ENCODE data around the gene CCL24. TPM values are rescaled to one million over a fixed set of nuclear protein-coding genes. Genes with fewer than 3 reads are reported as not detected.

The CCL24 gene
- total RNA-seq, 1 experiment from 2014 or later = not detected

- in situ Hi-C loops (cut with HindIII; ENCODE audit: low pct_unique_long_range_greater_than_20kb, low sequenced_read_pairs) (no loop called here), intact Hi-C loops (cut with micrococcal nuclease; ENCODE audit: unreplicated experiment) (no loop called here)
- TF ChIP-seq TCF7L2 (IDR thresholded peaks at IDR 0.05; ENCODE audit: low read depth, low read length) (no peak), CTCF (IDR thresholded peaks at IDR 0.05) (no peak), POLR2AphosphoS5 (IDR thresholded peaks at IDR 0.05; ENCODE audit: low read depth, low read length) (no peak), SIN3A (IDR thresholded peaks at IDR 0.05; ENCODE audit: borderline replicate concordance, insufficient read depth, low read depth, low read length) (no peak)
- TF ChIP-seq, protein P1, sequence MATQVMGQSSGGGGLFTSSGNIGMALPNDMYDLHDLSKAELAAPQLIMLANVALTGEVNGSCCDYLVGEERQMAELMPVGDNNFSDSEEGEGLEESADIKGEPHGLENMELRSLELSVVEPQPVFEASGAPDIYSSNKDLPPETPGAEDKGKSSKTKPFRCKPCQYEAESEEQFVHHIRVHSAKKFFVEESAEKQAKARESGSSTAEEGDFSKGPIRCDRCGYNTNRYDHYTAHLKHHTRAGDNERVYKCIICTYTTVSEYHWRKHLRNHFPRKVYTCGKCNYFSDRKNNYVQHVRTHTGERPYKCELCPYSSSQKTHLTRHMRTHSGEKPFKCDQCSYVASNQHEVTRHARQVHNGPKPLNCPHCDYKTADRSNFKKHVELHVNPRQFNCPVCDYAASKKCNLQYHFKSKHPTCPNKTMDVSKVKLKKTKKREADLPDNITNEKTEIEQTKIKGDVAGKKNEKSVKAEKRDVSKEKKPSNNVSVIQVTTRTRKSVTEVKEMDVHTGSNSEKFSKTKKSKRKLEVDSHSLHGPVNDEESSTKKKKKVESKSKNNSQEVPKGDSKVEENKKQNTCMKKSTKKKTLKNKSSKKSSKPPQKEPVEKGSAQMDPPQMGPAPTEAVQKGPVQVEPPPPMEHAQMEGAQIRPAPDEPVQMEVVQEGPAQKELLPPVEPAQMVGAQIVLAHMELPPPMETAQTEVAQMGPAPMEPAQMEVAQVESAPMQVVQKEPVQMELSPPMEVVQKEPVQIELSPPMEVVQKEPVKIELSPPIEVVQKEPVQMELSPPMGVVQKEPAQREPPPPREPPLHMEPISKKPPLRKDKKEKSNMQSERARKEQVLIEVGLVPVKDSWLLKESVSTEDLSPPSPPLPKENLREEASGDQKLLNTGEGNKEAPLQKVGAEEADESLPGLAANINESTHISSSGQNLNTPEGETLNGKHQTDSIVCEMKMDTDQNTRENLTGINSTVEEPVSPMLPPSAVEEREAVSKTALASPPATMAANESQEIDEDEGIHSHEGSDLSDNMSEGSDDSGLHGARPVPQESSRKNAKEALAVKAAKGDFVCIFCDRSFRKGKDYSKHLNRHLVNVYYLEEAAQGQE (IDR thresholded peaks at IDR 0.05; ENCODE audit: insufficient read depth in 1 of 2, low read depth in 2 of 2, low read length in 1 of 2) = no peak
- ChIA-PET CTCF (no interaction called here), POLR2A (no interaction called here)
- ATAC-seq = no peak
- Histone ChIP-seq H3K4me3 (ENCODE audit: low read depth in 2 of 2, low read length in 2 of 2) (no peak overlapping the region), H3K27me3 (ENCODE audit: control insufficient read depth, insufficient read depth, low read length) (no peaks in the 10 kb centered on the region), H3K27ac (ENCODE audit: low read length) (no peak overlapping the region), H3K4me1 (ENCODE audit: control insufficient read depth, insufficient read depth, low read length) (peaks cover 12% of the 10 kb centered on the region), H3K36me3 (ENCODE audit: control insufficient read depth, insufficient read depth, low read length) (no peaks in the 10 kb centered on the region), H3K9me3 (ENCODE audit: control insufficient read depth, insufficient read depth, low read depth, low read length) (no peaks in the 10 kb centered on the region)
- DNase-seq (ENCODE audit: low read depth, low spot score) = no peak
- BruUV-seq (replicated peaks) = no TSS peak
These were observed 30.6 kb upstream of the CCL24 start for GRCh38 chr7:75844158-75844557.

DNA sequence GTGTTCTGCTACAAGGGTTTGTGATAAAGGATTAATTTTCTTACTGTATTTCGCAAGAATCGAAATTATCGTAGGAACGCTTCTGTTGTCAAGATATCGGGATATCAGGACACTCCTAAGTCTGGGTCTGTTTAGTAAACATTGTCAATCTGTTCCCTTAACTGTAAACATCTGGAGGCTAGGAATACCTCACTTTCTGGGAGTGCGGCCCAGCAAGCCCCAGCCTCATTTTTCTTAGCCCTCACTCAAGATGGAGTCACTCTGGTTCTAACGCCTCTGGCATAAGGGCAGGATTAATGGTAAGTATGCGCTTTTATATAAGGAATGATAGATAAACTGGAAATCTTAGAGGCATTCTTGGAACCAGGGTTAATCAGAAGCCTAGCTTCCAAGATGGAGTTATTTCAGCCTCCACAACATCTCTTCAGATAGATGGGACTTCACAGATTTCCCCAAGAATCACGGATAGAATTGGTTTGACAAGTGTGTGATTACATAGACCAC is 30.1 kb upstream of the CCL24 start:
- intact Hi-C loops (cut with micrococcal nuclease; ENCODE audit: unreplicated experiment) (no loop called here), in situ Hi-C loops (cut with HindIII; ENCODE audit: low pct_unique_long_range_greater_than_20kb, low sequenced_read_pairs) (no loop called here)
- no peak for ATAC-seq
- TF ChIP-seq CTCF (IDR thresholded peaks at IDR 0.05) (no peak), POLR2AphosphoS5 (IDR thresholded peaks at IDR 0.05; ENCODE audit: low read depth, low read length) (no peak), TCF7L2 (IDR thresholded peaks at IDR 0.05; ENCODE audit: low read depth, low read length) (no peak), SIN3A (IDR thresholded peaks at IDR 0.05; ENCODE audit: borderline replicate concordance, insufficient read depth, low read depth, low read length) (no peak)
- TF ChIP-seq, protein P1 (IDR thresholded peaks at IDR 0.05; ENCODE audit: insufficient read depth in 1 of 2, low read depth in 2 of 2, low read length in 1 of 2) = no peak
- Histone ChIP-seq H3K36me3 (ENCODE audit: control insufficient read depth, insufficient read depth, low read length) (no peaks in the 10 kb centered on the region), H3K9me3 (ENCODE audit: control insufficient read depth, insufficient read depth, low read depth, low read length) (no peaks in the 10 kb centered on the region), H3K27me3 (ENCODE audit: control insufficient read depth, insufficient read depth, low read length) (no peaks in the 10 kb centered on the region), H3K4me3 (ENCODE audit: low read depth in 2 of 2, low read length in 2 of 2) (no peak overlapping the region), H3K27ac (ENCODE audit: low read length) (no peak overlapping the region), H3K4me1 (ENCODE audit: control insufficient read depth, insufficient read depth, low read length) (peaks cover 12% of the 10 kb centered on the region)
- no TSS peak for BruUV-seq (replicated peaks)
- ChIA-PET POLR2A (no interaction called here), CTCF (no interaction called here)
- DNase-seq (ENCODE audit: low read depth, low spot score) = no peak
